ENCODE results near the gene GRIPAP1.

The GRIPAP1 gene

DNA sequence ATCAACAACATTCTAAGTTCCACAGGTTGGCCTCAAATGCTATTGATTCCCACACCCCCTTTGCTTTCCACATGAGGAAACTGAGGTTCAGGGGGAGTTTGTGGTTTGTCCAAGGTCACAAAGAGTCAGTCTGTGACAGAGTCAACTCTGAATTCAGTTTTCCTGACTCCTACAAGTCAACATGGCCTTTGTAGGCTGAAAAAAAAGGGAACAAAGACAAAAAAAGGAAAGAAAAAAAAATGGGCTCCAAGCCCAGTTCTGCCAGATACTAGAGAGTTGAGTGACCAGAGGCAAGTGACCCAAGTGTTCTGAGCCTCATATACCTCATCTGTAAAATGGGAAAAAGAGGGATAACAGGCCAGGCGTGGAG lies 66.8 kb downstream of the GRIPAP1 start:
- H3K9ac ChIP-seq (ENCODE audit: low read length): no peak overlapping the region

DNA sequence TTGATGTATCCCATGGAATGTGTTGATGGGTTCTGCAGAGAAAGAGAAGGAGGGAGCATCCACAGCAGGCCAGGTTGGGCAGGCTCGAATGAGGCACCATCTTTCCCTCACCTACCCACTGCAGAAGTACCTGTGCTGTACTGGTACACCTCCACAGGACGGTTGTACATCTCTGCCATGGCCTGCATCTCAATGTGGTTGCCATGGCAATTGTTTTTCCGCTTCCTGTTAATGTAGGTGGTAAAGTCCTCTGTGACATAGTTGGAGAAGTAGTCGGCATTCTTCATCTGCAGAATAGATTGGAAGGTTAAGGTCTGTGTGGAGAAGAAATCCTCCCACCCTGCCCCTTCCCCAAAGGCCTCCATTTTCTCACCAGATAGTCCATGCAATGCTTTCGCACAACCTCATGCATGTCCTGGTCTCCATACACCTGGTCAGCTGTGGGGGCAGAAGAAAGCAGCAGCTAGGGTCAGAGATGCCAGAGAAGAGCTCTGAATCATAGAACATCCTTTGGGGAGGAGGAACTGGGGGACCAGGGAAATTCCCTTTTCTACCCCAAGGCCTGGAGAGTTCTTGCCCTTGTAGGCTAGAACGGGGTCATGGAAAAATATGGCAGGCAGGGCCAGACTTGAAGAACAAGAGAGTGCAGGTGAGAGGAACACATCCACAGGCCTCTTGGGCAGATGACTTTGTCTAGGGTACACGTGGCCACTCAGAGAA lies 67.3 kb downstream of the GRIPAP1 start:
- Histone ChIP-seq H2AFZ (ENCODE audit: low read length) (no peak overlapping the region), H3K4me3 (ENCODE audit: low read length) (no peak overlapping the region), H4K20me1 (ENCODE audit: insufficient read depth, low read length) (no peaks in the 10 kb centered on the region), H3K4me2 (ENCODE audit: low read depth, low read length) (no peak overlapping the region), H3K36me3 (replicated peaks; ENCODE audit: insufficient read depth, low read length) (no peaks in the 10 kb centered on the region), H3K9me3 (replicated peaks; ENCODE audit: insufficient read depth, low read length) (no peaks in the 10 kb centered on the region), H3K27ac (ENCODE audit: low read length) (peak overlapping the region; percentile 92), H3K79me2 (ENCODE audit: low read length) (peaks cover 45% of the 10 kb centered on the region), H3K4me1 (ENCODE audit: low read length) (peaks cover 57% of the 10 kb centered on the region), H3K9me2 (replicated peaks; ENCODE audit: insufficient read depth, low read length) (no peaks in the 10 kb centered on the region), H3K27me3 (replicated peaks; ENCODE audit: insufficient read depth, low read length) (no peaks in the 10 kb centered on the region), H3K9ac (ENCODE audit: low read length) (no peak overlapping the region; the same call in 1 of the 2 replicates), H3F3A (ENCODE audit: insufficient read depth, low read length) (peaks cover 52% of the 10 kb centered on the region)
- DNase-seq: no peak
- TF ChIP-seq, protein P1, sequence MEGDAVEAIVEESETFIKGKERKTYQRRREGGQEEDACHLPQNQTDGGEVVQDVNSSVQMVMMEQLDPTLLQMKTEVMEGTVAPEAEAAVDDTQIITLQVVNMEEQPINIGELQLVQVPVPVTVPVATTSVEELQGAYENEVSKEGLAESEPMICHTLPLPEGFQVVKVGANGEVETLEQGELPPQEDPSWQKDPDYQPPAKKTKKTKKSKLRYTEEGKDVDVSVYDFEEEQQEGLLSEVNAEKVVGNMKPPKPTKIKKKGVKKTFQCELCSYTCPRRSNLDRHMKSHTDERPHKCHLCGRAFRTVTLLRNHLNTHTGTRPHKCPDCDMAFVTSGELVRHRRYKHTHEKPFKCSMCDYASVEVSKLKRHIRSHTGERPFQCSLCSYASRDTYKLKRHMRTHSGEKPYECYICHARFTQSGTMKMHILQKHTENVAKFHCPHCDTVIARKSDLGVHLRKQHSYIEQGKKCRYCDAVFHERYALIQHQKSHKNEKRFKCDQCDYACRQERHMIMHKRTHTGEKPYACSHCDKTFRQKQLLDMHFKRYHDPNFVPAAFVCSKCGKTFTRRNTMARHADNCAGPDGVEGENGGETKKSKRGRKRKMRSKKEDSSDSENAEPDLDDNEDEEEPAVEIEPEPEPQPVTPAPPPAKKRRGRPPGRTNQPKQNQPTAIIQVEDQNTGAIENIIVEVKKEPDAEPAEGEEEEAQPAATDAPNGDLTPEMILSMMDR (IDR thresholded peaks at IDR 0.05; ENCODE audit: low read length): no peak
- no peak for TF ChIP-seq EZH2 (optimal IDR thresholded peaks at IDR 0.05; ENCODE audit: low read depth, low read length)
- TF ChIP-seq EZH2phosphoT487 (IDR thresholded peaks at IDR 0.05; ENCODE audit: low read length): no peak

More for the DNA sequence above, 66.8 kb downstream of the GRIPAP1 start:
- no peaks in the 10 kb centered on the region for H3K9me3 ChIP-seq (replicated peaks; ENCODE audit: insufficient read depth, low read length)
- peaks cover 62% of the 10 kb centered on the region for H3K4me1 ChIP-seq (ENCODE audit: low read length)
- H3K4me2 ChIP-seq (ENCODE audit: low read depth, low read length): no peak overlapping the region
- no peaks in the 10 kb centered on the region for H3K9me2 ChIP-seq (replicated peaks; ENCODE audit: insufficient read depth, low read length)
- TF ChIP-seq EZH2 (optimal IDR thresholded peaks at IDR 0.05; ENCODE audit: low read depth, low read length): no peak
- no peak for TF ChIP-seq EZH2phosphoT487 (IDR thresholded peaks at IDR 0.05; ENCODE audit: low read length)
- TF ChIP-seq, protein P1 (IDR thresholded peaks at IDR 0.05; ENCODE audit: low read length): no peak
- peaks cover 45% of the 10 kb centered on the region for H3K79me2 ChIP-seq (ENCODE audit: low read length)
- H3K27me3 ChIP-seq (replicated peaks; ENCODE audit: insufficient read depth, low read length): no peaks in the 10 kb centered on the region
- H2AFZ ChIP-seq (ENCODE audit: low read length): no peak overlapping the region
- no peak for DNase-seq
- H3K27ac ChIP-seq (ENCODE audit: low read length): peak overlapping the region; percentile 92
- H4K20me1 ChIP-seq (ENCODE audit: insufficient read depth, low read length): no peaks in the 10 kb centered on the region
- peaks cover 58% of the 10 kb centered on the region for H3F3A ChIP-seq (ENCODE audit: insufficient read depth, low read length)
- H3K36me3 ChIP-seq (replicated peaks; ENCODE audit: insufficient read depth, low read length): no peaks in the 10 kb centered on the region
- no peak overlapping the region for H3K4me3 ChIP-seq (ENCODE audit: low read length)

DNA sequence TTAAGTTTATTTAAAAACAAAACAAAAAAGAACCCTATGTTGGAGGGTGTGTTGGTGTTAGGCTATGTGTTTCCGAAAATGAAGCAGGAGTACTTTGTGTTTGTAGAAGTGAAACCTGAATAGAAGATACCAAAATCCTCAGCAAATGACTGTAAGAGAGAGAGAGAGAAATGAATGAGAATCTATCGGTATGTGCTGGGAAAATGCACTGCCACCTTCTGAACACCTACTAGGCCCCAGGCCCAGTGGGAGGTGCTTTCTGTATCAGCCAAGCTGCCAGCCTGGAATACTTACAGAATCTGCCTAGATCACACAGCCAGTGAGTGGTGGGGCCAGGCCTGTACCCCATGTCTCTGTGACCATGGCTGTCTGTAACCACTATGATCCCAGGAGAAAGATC lies 68.3 kb downstream of the GRIPAP1 start:
- no peaks in the 10 kb centered on the region for H3K27me3 ChIP-seq (replicated peaks; ENCODE audit: insufficient read depth, low read length)
- peak; percentile 28 for DNase-seq
- peaks cover 48% of the 10 kb centered on the region for H3K4me1 ChIP-seq (ENCODE audit: low read length)
- H3K4me2 ChIP-seq (ENCODE audit: low read depth, low read length): peak overlapping the region; percentile 27; the same call in 1 of the 2 replicates
- no peaks in the 10 kb centered on the region for H4K20me1 ChIP-seq (ENCODE audit: insufficient read depth, low read length)
- no peak overlapping the region for H3K4me3 ChIP-seq (ENCODE audit: low read length)
- H3K79me2 ChIP-seq (ENCODE audit: low read length): peaks cover 45% of the 10 kb centered on the region
- no peak overlapping the region for H2AFZ ChIP-seq (ENCODE audit: low read length)
- peaks cover 43% of the 10 kb centered on the region for H3F3A ChIP-seq (ENCODE audit: insufficient read depth, low read length)
- H3K9ac ChIP-seq (ENCODE audit: low read length): peak overlapping the region; percentile 29
- H3K36me3 ChIP-seq (replicated peaks; ENCODE audit: insufficient read depth, low read length): no peaks in the 10 kb centered on the region
- no peaks in the 10 kb centered on the region for H3K9me3 ChIP-seq (replicated peaks; ENCODE audit: insufficient read depth, low read length)
- no peak for TF ChIP-seq EZH2phosphoT487 (IDR thresholded peaks at IDR 0.05; ENCODE audit: low read length)
- no peak for TF ChIP-seq EZH2 (optimal IDR thresholded peaks at IDR 0.05; ENCODE audit: low read depth, low read length)
- TF ChIP-seq, protein P1 (IDR thresholded peaks at IDR 0.05; ENCODE audit: low read length): no peak
- peak overlapping the region; percentile 92 for H3K27ac ChIP-seq (ENCODE audit: low read length)
- H3K9me2 ChIP-seq (replicated peaks; ENCODE audit: insufficient read depth, low read length): no peaks in the 10 kb centered on the region

All from MM.1S (cell line).